Testis (tissue), 2 donors: Measurements from ENCODE around the gene AKAP8L.

Experiments used
- POLR2A ChIP-seq: fragments of 450-650 bp; IDR thresholded peaks from one replicate; pipeline ENCODE4 v1.6.1; 2017; ENCODE audit warnings: antibody characterized with exemption, mild to moderate bottlenecking, moderate library complexity
- TF ChIP-seq, protein P1 (sequence below), 3 experiments: fragments of 450-650 bp in 2 of 3; fragments of 200-600 bp in 1 of 3; sonication (generic) in 1 of 3; IDR thresholded peaks; one replicate each; pipeline ENCODE4 v1.5.1; 2016 to 2019; ENCODE audit warnings: antibody characterized with exemption in 3 of 3, mild to moderate bottlenecking in 2 of 3, moderate library complexity in 1 of 3

DNA sequence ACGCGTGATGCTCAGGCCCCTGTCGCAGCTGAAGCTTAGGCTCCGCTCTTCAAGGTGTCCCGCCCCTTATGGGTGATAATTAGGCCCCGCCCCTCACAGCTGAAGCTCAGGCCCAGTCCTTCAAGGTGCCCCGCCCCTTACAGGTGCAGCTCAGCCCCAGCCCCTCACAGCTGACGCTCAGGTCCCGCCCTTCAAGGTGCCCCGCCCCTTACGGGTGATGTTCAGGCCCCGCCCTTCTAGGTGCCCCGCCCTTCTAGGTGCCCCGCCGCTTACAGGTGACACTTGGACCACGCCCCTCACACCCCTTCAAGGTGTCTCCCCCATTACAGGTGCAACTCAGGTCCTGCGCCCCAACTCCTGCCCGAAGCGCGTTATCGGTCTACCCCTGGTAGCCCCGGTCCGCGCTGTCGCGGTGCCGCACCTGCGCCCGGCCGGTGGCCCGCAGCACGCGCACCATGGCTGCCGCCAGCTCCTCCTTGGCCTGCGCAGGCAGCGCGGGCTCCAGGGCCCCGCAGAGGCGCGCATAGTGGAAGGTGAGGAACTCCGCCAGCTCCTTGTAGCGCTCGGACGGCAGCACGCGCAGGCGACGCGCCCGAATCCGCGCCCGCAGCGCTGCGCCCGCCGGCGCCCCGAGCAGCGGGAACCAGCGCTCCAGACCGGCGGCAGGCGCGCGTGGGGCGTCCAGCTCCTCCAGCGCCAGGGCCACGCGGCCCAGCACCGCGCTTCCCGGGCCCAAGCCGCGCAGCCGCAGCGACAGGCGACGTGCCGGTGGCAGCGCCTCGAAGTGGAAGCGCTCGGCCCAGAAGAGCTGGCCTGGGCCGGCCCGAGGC lies 38.3 kb upstream of the AKAP8L start:
- TF ChIP-seq, protein P1, sequence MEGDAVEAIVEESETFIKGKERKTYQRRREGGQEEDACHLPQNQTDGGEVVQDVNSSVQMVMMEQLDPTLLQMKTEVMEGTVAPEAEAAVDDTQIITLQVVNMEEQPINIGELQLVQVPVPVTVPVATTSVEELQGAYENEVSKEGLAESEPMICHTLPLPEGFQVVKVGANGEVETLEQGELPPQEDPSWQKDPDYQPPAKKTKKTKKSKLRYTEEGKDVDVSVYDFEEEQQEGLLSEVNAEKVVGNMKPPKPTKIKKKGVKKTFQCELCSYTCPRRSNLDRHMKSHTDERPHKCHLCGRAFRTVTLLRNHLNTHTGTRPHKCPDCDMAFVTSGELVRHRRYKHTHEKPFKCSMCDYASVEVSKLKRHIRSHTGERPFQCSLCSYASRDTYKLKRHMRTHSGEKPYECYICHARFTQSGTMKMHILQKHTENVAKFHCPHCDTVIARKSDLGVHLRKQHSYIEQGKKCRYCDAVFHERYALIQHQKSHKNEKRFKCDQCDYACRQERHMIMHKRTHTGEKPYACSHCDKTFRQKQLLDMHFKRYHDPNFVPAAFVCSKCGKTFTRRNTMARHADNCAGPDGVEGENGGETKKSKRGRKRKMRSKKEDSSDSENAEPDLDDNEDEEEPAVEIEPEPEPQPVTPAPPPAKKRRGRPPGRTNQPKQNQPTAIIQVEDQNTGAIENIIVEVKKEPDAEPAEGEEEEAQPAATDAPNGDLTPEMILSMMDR (IDR thresholded peaks at IDR 0.05), result no peak
- no peak for TF ChIP-seq POLR2A
